OCI-LY7 (cell line): ENCODE results near the gene FLNC.

Experiments
- EZH2phosphoT487 ChIP-seq: fragments of 200-600 bp; sonication (generic); IDR thresholded peaks from 2 replicates; pipeline ENCODE4 v1.6.1; 2018; ENCODE audit warnings: low read depth, borderline replicate concordance, mild to moderate bottlenecking, mixed run types, antibody characterized with exemption, low read length, moderate library complexity, mixed read lengths
- TF ChIP-seq, protein P1 (sequence below): fragments of 200-600 bp; sonication (generic); conservative IDR thresholded peaks from 2 replicates; pipeline ENCODE4 v1.5.1; 2014; ENCODE audit warnings: mild to moderate bottlenecking, antibody characterized with exemption, low read length, moderate library complexity, mixed read lengths

DNA sequence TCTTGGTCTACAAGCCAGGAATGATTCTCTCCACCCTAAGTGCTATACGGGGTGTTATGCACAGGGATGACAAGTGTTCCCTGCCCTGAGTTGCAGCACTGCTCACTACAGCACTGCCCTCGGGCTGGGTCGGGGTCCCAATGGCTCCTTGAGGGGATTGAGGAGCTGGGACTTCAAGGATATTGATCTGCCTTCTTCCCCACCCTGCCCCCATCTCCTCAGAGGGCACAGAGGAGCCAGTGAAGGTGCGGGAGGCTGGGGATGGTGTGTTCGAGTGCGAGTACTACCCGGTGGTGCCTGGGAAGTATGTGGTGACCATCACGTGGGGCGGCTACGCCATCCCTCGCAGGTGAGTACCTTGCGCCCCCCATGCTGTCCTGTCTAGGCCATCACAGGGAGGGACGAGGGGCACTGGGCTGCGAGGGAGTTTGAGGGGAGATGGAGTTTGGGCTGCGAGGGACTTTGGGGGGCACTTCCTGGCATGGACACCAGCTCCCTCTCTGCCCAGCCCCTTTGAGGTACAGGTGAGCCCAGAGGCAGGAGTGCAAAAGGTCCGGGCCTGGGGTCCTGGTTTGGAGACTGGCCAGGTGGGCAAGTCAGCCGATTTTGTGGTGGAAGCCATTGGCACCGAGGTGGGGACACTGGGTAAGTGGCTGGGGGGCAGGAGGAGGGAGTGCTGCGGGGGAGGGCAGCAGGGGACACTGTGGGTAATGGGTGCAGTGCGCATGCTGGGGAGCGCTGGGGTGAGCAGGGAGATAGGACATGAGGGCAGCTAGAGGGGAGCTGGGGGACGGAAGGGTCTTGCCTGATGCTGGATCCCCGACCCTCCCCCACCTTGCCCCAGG is 10.3 kb downstream of the FLNC start:
- TF ChIP-seq, protein P1, sequence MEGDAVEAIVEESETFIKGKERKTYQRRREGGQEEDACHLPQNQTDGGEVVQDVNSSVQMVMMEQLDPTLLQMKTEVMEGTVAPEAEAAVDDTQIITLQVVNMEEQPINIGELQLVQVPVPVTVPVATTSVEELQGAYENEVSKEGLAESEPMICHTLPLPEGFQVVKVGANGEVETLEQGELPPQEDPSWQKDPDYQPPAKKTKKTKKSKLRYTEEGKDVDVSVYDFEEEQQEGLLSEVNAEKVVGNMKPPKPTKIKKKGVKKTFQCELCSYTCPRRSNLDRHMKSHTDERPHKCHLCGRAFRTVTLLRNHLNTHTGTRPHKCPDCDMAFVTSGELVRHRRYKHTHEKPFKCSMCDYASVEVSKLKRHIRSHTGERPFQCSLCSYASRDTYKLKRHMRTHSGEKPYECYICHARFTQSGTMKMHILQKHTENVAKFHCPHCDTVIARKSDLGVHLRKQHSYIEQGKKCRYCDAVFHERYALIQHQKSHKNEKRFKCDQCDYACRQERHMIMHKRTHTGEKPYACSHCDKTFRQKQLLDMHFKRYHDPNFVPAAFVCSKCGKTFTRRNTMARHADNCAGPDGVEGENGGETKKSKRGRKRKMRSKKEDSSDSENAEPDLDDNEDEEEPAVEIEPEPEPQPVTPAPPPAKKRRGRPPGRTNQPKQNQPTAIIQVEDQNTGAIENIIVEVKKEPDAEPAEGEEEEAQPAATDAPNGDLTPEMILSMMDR, result no peak
- no peak for TF ChIP-seq EZH2phosphoT487
